BE2C (cell line): ENCODE measurements around the gene AGRN.
A peak's percentile ranks its signal among the peaks of the same experiment; 100 is the strongest.

Experiments used
- DNase-seq: peaks from one replicate; pipeline ENCODE4 v3.0.0-alpha.2; 2020
- H3K27me3 ChIP-seq: fragments of 250-450 bp; sonication (Bioruptor Pico); 2 replicates; pipeline ENCODE4 v1.5.1; 2020; ENCODE audit warnings: mild to moderate bottlenecking
- H3K36me3 ChIP-seq: fragments of 250-450 bp; sonication (Bioruptor Pico); 2 replicates; pipeline ENCODE4 v1.5.1; 2020; ENCODE audit warnings: mild to moderate bottlenecking
- H3K4me1 ChIP-seq: fragments of 250-450 bp; sonication (Bioruptor Pico); 2 replicates; pipeline ENCODE4 v1.5.1; 2020
- H3K4me3 ChIP-seq: 2 replicates; pipeline ENCODE4 v1.5.1; 2011; ENCODE audit warnings: low read depth, low read length
- H3K9me3 ChIP-seq: fragments of 250-450 bp; sonication (Bioruptor Pico); 2 replicates; pipeline ENCODE4 v1.5.1; 2020
- TF ChIP-seq, protein P1 (sequence below): IDR thresholded peaks from 2 replicates; pipeline ENCODE4 v1.5.1; 2012; ENCODE audit warnings: mild to moderate bottlenecking, low read depth, low read length

The AGRN gene

DNA sequence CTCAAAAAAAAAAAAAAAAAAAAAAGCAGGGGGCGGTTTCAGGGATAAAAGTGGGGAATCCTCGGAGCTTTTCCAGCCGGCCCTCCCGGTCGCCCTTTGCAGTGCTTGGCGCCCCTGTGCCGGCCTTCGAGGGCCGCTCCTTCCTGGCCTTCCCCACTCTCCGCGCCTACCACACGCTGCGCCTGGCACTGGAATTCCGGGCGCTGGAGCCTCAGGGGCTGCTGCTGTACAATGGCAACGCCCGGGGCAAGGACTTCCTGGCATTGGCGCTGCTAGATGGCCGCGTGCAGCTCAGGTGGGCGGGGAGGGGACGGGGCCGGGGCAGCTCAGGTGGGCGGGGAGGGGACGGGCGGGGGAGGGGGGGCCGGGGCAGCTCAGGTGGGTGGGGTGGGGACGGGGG, 28.8 kb downstream of the AGRN start:
- TF ChIP-seq, protein P1, sequence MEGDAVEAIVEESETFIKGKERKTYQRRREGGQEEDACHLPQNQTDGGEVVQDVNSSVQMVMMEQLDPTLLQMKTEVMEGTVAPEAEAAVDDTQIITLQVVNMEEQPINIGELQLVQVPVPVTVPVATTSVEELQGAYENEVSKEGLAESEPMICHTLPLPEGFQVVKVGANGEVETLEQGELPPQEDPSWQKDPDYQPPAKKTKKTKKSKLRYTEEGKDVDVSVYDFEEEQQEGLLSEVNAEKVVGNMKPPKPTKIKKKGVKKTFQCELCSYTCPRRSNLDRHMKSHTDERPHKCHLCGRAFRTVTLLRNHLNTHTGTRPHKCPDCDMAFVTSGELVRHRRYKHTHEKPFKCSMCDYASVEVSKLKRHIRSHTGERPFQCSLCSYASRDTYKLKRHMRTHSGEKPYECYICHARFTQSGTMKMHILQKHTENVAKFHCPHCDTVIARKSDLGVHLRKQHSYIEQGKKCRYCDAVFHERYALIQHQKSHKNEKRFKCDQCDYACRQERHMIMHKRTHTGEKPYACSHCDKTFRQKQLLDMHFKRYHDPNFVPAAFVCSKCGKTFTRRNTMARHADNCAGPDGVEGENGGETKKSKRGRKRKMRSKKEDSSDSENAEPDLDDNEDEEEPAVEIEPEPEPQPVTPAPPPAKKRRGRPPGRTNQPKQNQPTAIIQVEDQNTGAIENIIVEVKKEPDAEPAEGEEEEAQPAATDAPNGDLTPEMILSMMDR = no peak
- no peaks in the 10 kb centered on the region for H3K9me3 ChIP-seq
- DNase-seq = no peak
- no peaks in the 10 kb centered on the region for H3K36me3 ChIP-seq
- no peaks in the 10 kb centered on the region for H3K27me3 ChIP-seq
- peaks cover 6% of the 10 kb centered on the region for H3K4me1 ChIP-seq
- H3K4me3 ChIP-seq = no peak overlapping the region

DNA sequence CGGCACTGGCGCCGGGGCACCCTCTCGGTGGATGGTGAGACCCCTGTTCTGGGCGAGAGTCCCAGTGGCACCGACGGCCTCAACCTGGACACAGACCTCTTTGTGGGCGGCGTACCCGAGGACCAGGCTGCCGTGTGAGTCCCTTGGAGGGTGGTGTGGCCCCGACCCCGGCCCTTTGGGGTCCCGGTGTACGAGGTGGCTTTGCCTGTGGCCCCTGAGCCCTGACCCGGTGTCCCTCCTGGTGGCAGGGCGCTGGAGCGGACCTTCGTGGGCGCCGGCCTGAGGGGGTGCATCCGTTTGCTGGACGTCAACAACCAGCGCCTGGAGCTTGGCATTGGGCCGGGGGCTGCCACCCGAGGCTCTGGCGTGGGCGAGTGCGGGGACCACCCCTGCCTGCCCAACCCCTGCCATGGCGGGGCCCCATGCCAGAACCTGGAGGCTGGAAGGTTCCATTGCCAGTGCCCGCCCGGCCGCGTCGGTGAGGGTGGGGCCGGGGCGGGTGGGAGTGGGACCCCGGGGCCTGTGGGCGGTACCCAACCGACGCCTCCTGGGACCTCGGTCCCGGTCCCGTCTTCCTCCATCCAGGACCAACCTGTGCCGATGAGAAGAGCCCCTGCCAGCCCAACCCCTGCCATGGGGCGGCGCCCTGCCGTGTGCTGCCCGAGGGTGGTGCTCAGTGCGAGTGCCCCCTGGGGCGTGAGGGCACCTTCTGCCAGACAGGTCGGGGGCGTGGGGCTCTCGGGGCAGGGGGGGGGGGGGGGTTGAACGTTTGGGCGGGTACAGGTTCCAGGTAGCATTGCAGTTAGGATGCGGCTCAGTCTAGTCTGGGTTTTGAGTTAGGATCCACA, 29.6 kb downstream of the AGRN start:
- Histone ChIP-seq H3K27me3 (no peaks in the 10 kb centered on the region), H3K9me3 (no peaks in the 10 kb centered on the region), H3K36me3 (no peaks in the 10 kb centered on the region), H3K4me1 (peaks cover 6% of the 10 kb centered on the region), H3K4me3 (no peak overlapping the region)
- TF ChIP-seq, protein P1 = no peak
- no peak for DNase-seq

DNA sequence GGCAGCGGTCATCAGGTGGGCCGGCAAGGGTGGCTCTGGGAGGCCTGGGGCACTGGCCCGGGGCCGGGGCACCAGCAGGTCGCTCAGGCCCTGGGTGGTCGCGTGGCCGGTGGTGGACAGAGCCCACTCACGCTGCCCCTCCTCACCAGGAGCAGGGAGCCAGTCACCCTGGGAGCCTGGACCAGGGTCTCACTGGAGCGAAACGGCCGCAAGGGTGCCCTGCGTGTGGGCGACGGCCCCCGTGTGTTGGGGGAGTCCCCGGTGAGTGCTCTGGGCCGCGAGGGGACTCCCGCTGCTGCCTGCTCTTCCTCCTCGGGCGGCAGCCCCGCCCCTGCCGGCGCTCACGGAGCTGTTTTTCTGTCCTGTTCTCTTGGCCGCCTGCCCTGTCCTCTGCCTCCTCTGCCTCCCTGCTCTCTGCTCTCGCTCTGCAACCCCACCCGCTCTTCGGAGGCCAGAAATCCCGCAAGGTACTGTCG, 30.7 kb downstream of the AGRN start:
- Histone ChIP-seq H3K36me3 (no peaks in the 10 kb centered on the region), H3K4me1 (peaks cover 6% of the 10 kb centered on the region), H3K4me3 (no peak overlapping the region), H3K27me3 (no peaks in the 10 kb centered on the region), H3K9me3 (no peaks in the 10 kb centered on the region)
- TF ChIP-seq, protein P1 = no peak
- peak; percentile 77 for DNase-seq

DNA sequence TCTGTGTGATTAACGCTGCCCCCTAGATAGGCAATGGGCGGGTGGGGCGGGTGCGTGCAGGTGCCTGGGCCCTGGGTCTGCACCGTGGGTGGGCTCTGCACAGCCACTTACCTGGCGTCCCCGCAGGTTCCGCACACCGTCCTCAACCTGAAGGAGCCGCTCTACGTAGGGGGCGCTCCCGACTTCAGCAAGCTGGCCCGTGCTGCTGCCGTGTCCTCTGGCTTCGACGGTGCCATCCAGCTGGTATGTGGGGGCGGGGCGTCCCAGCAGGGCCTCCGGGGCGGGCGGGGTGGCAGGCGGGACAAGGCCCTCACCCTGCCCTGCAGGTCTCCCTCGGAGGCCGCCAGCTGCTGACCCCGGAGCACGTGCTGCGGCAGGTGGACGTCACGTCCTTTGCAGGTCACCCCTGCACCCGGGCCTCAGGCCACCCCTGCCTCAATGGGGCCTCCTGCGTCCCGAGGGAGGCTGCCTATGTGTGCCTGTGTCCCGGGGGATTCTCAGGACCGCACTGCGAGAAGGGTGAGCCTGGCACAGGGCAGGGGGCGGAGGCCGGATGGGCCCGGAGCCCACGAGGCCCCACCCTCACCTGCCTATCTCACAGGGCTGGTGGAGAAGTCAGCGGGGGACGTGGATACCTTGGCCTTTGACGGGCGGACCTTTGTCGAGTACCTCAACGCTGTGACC, 31.3 kb downstream of the AGRN start:
- H3K4me1 ChIP-seq = peaks cover 6% of the 10 kb centered on the region
- no peaks in the 10 kb centered on the region for H3K9me3 ChIP-seq
- TF ChIP-seq, protein P1 = no peak
- H3K27me3 ChIP-seq = no peaks in the 10 kb centered on the region
- H3K36me3 ChIP-seq = no peaks in the 10 kb centered on the region
- H3K4me3 ChIP-seq = no peak overlapping the region
- DNase-seq = no peak

DNA sequence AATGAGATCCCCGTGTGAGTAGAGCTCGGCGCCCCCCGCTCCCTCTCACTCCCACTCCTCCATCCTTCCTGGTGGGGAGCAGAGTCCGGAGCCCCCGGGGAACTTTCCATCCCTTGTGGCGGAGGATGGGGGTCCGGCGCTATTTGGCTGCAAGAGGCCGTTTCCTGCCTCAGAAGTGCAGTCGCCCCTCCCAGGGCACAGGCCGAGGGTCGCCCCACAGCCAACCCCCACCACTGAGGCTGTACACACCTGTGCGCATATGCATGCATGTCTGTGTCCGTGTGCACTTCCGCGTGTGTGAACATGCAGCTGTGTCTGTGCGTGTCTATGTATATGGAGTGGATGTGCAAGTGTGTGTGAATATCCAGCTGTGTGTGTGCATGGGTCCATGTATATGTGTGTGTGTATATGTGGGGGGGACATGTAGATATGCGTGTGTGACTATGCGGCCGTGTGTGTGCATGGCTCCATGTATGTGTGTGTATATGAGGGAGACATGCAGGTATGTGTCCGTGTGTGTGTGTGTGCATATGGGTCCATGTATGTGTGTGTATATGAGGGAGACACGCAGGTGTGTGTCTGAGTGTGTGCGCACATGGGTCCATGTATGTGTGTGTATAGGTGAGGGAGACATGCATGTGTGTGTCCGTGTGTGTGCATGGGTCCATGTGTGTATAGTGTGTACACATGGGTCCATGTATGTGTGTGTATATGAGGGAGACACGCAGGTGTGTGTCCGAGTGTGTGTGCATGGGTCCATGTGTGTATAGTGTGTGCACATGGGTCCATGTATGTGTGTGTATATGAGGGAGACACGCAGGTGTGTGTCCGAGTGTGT, 32.3 kb downstream of the AGRN start:
- no peaks in the 10 kb centered on the region for H3K9me3 ChIP-seq
- no peak overlapping the region for H3K4me3 ChIP-seq
- peaks cover 5% of the 10 kb centered on the region; the same call in 1 of the 2 replicates for H3K27me3 ChIP-seq
- H3K4me1 ChIP-seq = peaks cover 6% of the 10 kb centered on the region
- no peaks in the 10 kb centered on the region for H3K36me3 ChIP-seq
- TF ChIP-seq, protein P1 = no peak
- no peak for DNase-seq
